ENCODE results near the gene NECTIN2. TPM values are rescaled to one million over a fixed set of nuclear protein-coding genes. Genes with fewer than 3 reads are reported as not detected.

The NECTIN2 gene
- total RNA-seq, 1 experiment from 2014 or later = 61.0 TPM

DNA sequence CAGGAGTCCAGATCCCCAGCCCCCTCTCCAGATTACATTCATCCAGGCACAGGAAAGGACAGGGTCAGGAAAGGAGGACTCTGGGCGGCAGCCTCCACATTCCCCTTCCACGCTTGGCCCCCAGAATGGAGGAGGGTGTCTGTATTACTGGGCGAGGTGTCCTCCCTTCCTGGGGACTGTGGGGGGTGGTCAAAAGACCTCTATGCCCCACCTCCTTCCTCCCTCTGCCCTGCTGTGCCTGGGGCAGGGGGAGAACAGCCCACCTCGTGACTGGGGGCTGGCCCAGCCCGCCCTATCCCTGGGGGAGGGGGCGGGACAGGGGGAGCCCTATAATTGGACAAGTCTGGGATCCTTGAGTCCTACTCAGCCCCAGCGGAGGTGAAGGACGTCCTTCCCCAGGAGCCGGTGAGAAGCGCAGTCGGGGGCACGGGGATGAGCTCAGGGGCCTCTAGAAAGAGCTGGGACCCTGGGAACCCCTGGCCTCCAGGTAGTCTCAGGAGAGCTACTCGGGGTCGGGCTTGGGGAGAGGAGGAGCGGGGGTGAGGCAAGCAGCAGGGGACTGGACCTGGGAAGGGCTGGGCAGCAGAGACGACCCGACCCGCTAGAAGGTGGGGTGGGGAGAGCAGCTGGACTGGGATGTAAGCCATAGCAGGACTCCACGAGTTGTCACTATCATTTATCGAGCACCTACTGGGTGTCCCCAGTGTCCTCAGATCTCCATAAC lies 59.5 kb downstream of the NECTIN2 start, which contains the start of gene APOE:
Gene APOE (plus strand): TSS at position 360 of the 724 bp plus-strand sequence. CDS start 829 bp downstream, outside the sequence.
- ChIA-PET CTCF (interaction anchor here (0.7 kb wide), 1 partner anchor 1308 kb away, joined by 6 read pairs; no protein-coding TSS in a partner anchor), POLR2A (ENCODE audit: unreplicated experiment) (interaction anchor here (0.6 to 0.9 kb wide), 3 partner anchors 10 to 828 kb away, joined by 3 to 7 read pairs (median 3); no protein-coding TSS in a partner anchor)
- Histone ChIP-seq H3K9me2 (replicated peaks; ENCODE audit: low read length) (no peaks in the 10 kb centered on the region), H3K4me2 (ENCODE audit: low read length) (peak within 1 kb of the TSS; percentile 69), H3K9me3 (ENCODE audit: low read length) (no peaks in the 10 kb centered on the region), H3K4me3 (ENCODE audit: low read length) (peak within 1 kb of the TSS; percentile 30; the same call in 1 of the 2 replicates), H3K79me2 (ENCODE audit: low read length) (no peaks in the 10 kb centered on the region), H3K27ac (ENCODE audit: low read length) (no peak within 1 kb of the TSS), H3K36me3 (ENCODE audit: low read depth, low read length) (no peaks in the 10 kb centered on the region), H3K9ac (ENCODE audit: low read length) (no peak within 1 kb of the TSS), H2AFZ (ENCODE audit: low read length) (no peak within 1 kb of the TSS), H4K20me1 (ENCODE audit: low read length) (no peaks in the 10 kb centered on the region), H3F3A (ENCODE audit: low read length, unreplicated experiment) (no peaks in the 10 kb centered on the region), H3K4me1 (ENCODE audit: insufficient read depth, low read length) (no peaks in the 10 kb centered on the region), H3K27me3 (ENCODE audit: low read length) (no peaks in the 10 kb centered on the region)
- DNase-seq = no peak
- peak; percentile 5; the same call in 1 of the 2 replicates for ATAC-seq
- TF ChIP-seq EZH2phosphoT487 (IDR thresholded peaks at IDR 0.05; ENCODE audit: borderline replicate concordance, low read length) (no peak), EZH2 (IDR thresholded peaks at IDR 0.05; ENCODE audit: low read length, unreplicated experiment) (no peak), CTCF (conservative IDR thresholded peaks at IDR 0.05; ENCODE audit: low read depth, low read length) (no peak)
- intact Hi-C loops (cut with micrococcal nuclease) = no loop called here
- BruUV-seq (replicated peaks) = no TSS peak

GRCh38 chr19:44907613-44908012 lies 61.5 kb downstream of the NECTIN2 start:
- Histone ChIP-seq H3K36me3 (ENCODE audit: low read depth, low read length) (no peaks in the 10 kb centered on the region), H2AFZ (ENCODE audit: low read length) (no peak overlapping the region), H3K9ac (ENCODE audit: low read length) (no peak overlapping the region), H3K4me3 (ENCODE audit: low read length) (no peak overlapping the region), H3K27me3 (ENCODE audit: low read length) (no peaks in the 10 kb centered on the region), H3K27ac (ENCODE audit: low read length) (no peak overlapping the region), H3K4me1 (ENCODE audit: insufficient read depth, low read length) (peaks cover 10% of the 10 kb centered on the region), H3K4me2 (ENCODE audit: low read length) (no peak overlapping the region), H4K20me1 (ENCODE audit: low read length) (no peaks in the 10 kb centered on the region), H3K79me2 (ENCODE audit: low read length) (no peaks in the 10 kb centered on the region), H3K9me2 (replicated peaks; ENCODE audit: low read length) (no peaks in the 10 kb centered on the region), H3F3A (ENCODE audit: low read length, unreplicated experiment) (no peaks in the 10 kb centered on the region), H3K9me3 (ENCODE audit: low read length) (no peaks in the 10 kb centered on the region)
- BruUV-seq (replicated peaks) = no TSS peak
- intact Hi-C loops (cut with micrococcal nuclease) = no loop called here
- DNase-seq (no peak), ATAC-seq (no peak)
- ChIA-PET CTCF (no interaction called here), POLR2A (ENCODE audit: unreplicated experiment) (interaction anchor here (0.6 kb wide), 1 partner anchor 267 kb away, joined by 5 read pairs; no protein-coding TSS in a partner anchor)
- no peak for TF ChIP-seq EZH2 (IDR thresholded peaks at IDR 0.05; ENCODE audit: low read length, unreplicated experiment)
- no peak for TF ChIP-seq CTCF (conservative IDR thresholded peaks at IDR 0.05; ENCODE audit: low read depth, low read length)
- TF ChIP-seq EZH2phosphoT487 (IDR thresholded peaks at IDR 0.05; ENCODE audit: borderline replicate concordance, low read length) = no peak

Data from PC-3 (cell line).